Pons (tissue), 1 donor: ENCODE results near the gene GGTLC2.

Experiments
- DNase-seq: peaks from one replicate; pipeline ENCODE4 v3.0.0-alpha.2; 2016; ENCODE audit warnings: low spot score

The GGTLC2 gene

DNA sequence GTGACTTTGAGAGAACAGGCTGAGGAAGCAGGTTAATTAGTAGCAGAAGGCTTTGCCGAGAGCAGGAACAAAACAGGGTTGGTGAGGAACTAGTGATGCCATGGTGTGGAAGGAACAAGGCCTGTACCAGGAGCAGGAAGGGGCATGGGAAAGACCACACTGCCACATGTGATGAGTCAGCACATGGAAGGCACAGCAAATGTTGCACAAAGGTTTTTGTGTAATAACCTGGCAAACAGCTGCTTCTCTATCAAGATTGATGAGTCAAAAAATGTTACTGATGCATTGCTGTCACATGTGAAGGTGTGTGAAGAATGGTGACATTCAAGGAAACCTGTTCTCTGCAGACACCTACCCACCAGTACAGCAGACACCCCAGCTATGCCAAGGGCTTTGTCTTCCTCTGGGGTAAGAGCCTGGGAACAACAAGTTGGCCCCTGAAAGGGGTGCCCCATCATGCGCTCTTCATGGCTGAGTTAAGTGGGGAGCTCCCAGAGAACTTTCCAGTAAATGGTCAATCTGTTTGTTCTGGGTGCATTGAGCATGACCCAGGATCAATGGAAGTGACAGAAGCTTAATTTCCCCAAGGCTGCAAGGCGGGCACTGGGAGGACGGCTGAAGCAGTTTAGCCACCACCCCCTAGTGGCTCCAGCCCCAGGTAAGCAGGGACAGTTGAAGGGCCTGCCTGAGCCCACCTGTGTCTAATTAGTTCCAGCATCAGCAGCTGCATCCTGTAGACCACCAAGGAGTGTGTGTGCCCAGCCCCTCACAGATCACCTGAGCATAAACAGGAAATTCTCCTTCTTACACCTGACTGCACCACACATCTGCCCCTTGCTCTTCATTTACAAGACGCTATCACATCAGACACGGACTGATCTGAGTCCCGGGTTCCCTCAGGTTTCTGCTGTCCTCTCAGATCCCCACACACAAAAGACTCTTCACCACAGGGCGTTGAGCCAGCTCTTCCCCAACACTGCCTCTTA, 47.6 kb downstream of the GGTLC2 start:
- DNase-seq: no peak

- no peak for DNase-seq
These were observed 48.5 kb downstream of the GGTLC2 start for GRCh38 chr22:22692707-22693530.

DNA sequence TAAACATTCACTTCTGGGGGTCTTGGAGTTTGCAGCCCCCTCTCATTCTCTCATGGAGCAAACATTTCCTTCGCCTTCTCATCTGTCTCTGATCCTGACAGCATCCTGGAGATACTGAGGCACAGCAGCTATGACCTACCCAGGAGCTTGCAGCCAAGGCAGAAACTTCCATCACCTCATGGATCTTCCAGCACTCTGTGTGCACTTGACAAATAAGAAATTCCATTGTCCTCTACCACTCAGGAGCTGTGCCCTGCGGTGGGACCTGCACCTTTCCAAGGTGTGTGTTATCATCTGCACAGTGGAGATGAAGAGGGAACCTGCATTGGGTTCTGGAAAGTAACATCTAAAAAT, 49.1 kb downstream of the GGTLC2 start:
- no peak for DNase-seq

DNA sequence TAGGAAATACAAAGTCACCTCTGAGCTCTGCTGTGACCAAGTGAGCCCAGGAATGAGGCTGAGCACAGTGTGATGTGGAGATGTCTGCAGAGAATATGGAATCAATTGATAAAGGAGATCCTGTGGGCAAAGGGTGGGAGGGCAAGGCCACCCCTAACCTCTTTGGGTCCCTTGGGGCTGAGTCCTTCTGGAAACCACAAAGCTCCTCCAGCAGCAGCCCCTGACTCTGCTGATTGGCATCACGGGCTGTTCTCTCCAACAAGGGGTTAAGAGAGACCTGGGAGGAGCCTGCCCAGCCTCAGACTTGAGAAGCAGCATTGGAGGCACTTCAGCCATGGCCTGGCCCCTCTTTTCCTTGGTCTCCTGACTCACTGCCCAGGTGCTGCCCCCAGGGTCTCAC, 49.7 kb downstream of the GGTLC2 start:
- no peak for DNase-seq

DNA sequence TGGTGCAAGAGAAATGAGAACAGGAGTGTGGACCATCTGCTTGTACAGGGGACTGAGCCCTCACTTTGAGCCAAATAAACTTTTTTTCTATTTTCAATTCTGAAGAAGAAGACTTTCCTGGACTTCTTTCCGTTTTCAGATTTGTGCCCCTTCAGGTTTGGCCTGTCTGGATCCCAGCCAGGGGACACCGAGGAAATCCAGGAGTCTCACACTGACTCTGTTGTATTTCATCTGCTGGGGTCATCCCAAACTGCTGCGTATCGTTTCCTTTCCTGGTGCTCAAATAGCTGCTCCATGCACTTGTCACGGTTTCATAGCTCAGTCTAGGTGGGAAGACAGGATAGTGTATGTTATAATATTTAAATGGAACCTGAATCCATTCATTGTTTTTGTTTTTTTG, 51.7 kb downstream of the GGTLC2 start:
- no peak for DNase-seq
